Left ventricle myocardium inferior (tissue), 1 donor: ENCODE data around the gene TMPRSS11B. TPM values are rescaled to one million over a fixed set of nuclear protein-coding genes. Genes with fewer than 3 reads are reported as not detected.
"Not testable (repeated sequence)": the region's sequence is repeated elsewhere in the genome, so short reads cannot be mapped to it uniquely, and the experiment has no call there.

Experiments used
- DNase-seq: peaks from one replicate; pipeline ENCODE4 v3.0.0-alpha.2; 2020
- H3K27ac ChIP-seq: fragments of 200-600 bp; replicated peaks from 2 replicates; pipeline ENCODE4 v1.8.0; 2021
- H3K27me3 ChIP-seq: fragments of 200-600 bp; 2 replicates; pipeline ENCODE4 v1.8.0; 2021; ENCODE audit warnings: low read depth
- H3K36me3 ChIP-seq: fragments of 200-600 bp; 2 replicates; pipeline ENCODE4 v1.8.0; 2021
- H3K4me1 ChIP-seq: fragments of 200-600 bp; 2 replicates; pipeline ENCODE4 v1.8.0; 2021
- H3K4me3 ChIP-seq: fragments of 200-600 bp; 2 replicates; pipeline ENCODE4 v1.8.0; 2021; ENCODE audit warnings: mild to moderate bottlenecking, moderate library complexity
- H3K9me3 ChIP-seq: fragments of 200-600 bp; replicated peaks from 2 replicates; pipeline ENCODE4 v1.8.0; 2021
- intact Hi-C: fragments of 100-400 bp; cut with micrococcal nuclease; formaldehyde crosslinking; loops from one replicate; pipeline ENCODE4 v1.11.0; 2022
- total RNA-seq: library from RNA; stranded (reverse); fragmentation: NEBNext Ultra II Directional; extraction: Animal tissue kit (Norgen Biotek cat#: 25700); gene quantifications from one replicate; pipeline ENCODE4 v1.2.1, GENCODE V29; 2021
- TF ChIP-seq, protein P1 (sequence below): fragments of 200-600 bp; IDR thresholded peaks from 2 replicates; pipeline ENCODE4 v1.8.0; 2021; ENCODE audit warnings: antibody characterized with exemption, mild to moderate bottlenecking, borderline replicate concordance
- donor health status: DM: no; HTN: yes; CAD: no; lungs with severe emphysema.

Gene TMPRSS11B
- total RNA-seq, 1 donor from 2014 or later = not detected

GRCh38 chr4:68283095-68283494 is 37.6 kb upstream of the TMPRSS11B start:
- intact Hi-C loops = no loop called here
- TF ChIP-seq, protein P1, sequence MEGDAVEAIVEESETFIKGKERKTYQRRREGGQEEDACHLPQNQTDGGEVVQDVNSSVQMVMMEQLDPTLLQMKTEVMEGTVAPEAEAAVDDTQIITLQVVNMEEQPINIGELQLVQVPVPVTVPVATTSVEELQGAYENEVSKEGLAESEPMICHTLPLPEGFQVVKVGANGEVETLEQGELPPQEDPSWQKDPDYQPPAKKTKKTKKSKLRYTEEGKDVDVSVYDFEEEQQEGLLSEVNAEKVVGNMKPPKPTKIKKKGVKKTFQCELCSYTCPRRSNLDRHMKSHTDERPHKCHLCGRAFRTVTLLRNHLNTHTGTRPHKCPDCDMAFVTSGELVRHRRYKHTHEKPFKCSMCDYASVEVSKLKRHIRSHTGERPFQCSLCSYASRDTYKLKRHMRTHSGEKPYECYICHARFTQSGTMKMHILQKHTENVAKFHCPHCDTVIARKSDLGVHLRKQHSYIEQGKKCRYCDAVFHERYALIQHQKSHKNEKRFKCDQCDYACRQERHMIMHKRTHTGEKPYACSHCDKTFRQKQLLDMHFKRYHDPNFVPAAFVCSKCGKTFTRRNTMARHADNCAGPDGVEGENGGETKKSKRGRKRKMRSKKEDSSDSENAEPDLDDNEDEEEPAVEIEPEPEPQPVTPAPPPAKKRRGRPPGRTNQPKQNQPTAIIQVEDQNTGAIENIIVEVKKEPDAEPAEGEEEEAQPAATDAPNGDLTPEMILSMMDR = no peak
- Histone ChIP-seq H3K27ac (no peak overlapping the region), H3K4me3 (no peak overlapping the region), H3K27me3 (no peaks in the 10 kb centered on the region), H3K4me1 (no peaks in the 10 kb centered on the region), H3K36me3 (no peaks in the 10 kb centered on the region), H3K9me3 (no peaks in the 10 kb centered on the region)
- no peak for DNase-seq

DNA sequence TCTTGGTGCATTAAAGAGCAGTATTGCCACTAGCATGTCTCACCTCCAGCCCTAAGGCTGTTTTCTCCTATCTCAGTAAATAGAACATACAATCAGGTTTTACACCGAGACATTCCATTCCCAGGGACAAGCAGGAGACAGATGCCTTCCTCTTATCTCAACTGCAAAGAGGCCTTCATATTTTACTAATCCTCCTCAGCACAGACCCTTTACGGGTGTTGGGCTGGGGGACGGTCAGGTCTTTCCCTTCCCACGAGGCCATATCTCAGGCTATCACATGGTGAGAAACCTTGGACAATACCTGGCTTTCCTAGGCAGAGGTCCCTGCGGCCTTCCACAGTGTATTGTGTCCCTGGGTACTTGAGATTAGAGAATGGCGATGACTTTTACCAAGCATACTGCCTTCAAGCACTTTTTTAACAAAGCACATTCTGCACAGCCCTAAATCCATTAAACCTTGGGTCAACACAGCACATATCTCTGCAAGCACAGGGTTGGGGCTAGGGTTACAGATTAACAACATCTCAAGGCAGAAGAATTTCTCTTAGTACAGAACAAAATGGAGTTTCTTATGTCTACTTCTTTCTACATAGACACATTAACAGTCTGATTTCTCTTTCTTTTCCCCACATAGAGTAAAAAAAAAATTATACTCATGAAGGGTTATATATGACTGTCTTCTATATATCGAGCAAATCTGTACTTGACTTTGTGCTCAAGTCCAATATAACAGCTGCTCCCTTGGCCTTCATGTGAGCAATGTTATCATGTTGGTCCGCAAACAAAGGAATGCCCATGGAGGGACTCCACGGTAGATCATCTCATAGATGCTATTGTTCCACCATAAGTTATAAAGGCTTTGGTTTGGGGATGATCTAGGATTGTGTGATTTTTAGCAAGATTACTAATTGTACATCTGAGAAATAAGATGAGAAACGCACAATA is 36.6 kb upstream of the TMPRSS11B start:
- H3K27me3 ChIP-seq, H3K36me3 ChIP-seq, H3K27ac ChIP-seq, H3K4me3 ChIP-seq, intact Hi-C loops, H3K9me3 ChIP-seq, DNase-seq, H3K4me1 ChIP-seq: not testable (repeated sequence)

DNA sequence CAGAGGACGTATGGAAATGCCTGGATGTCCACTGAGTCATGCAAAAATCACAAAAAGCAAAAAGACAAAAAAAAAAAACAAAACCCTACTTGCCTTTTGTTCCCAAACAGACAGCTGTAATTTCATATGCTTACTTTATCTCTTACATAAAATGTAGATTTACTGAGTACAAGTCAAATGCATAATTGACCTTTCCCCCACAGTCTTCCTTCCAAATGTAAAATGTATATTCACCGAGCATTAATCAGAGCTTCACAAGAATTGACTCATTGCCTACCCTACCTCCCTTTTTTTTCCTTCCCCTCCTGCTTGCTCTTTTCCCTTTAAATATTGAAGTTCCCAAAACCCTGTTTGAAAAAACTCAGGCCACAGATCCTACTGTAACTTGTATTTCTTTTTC is 32.5 kb upstream of the TMPRSS11B start:
- H3K36me3 ChIP-seq = no peaks in the 10 kb centered on the region
- H3K9me3 ChIP-seq = no peaks in the 10 kb centered on the region
- peaks cover 7% of the 10 kb centered on the region for H3K27me3 ChIP-seq
- H3K4me1 ChIP-seq = no peaks in the 10 kb centered on the region
- intact Hi-C loops = no loop called here
- no peak for DNase-seq
- no peak overlapping the region for H3K27ac ChIP-seq
- TF ChIP-seq, protein P1 = no peak
- no peak overlapping the region for H3K4me3 ChIP-seq

DNA sequence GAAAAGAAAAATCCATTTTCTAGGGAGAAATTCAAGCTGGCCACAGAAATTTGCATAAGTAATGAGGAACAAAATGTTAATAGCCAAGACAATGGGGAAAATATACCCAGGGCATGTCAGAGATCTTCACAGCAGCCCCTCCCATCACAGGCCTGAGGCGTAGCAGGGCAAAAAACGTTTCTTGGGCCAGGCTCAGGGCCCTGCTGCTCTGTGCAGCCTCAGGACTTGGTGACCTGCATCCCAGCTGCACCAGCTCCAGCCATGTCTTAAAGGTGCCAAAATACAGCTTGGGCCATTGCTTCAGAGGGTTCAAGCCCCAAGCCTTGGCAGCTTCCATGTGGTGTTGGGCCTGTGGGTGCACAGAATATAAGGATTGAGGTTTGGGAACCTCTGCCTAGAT is 32.1 kb upstream of the TMPRSS11B start:
- Histone ChIP-seq H3K4me3 (no peak overlapping the region), H3K9me3 (no peaks in the 10 kb centered on the region), H3K36me3 (no peaks in the 10 kb centered on the region), H3K27ac (no peak overlapping the region), H3K4me1 (no peaks in the 10 kb centered on the region), H3K27me3 (peaks cover 7% of the 10 kb centered on the region)
- intact Hi-C loops = no loop called here
- DNase-seq = no peak
- TF ChIP-seq, protein P1 = no peak

- Histone ChIP-seq H3K4me1 (no peaks in the 10 kb centered on the region), H3K9me3 (no peaks in the 10 kb centered on the region), H3K27me3 (peaks cover 12% of the 10 kb centered on the region), H3K4me3 (no peak overlapping the region), H3K36me3 (no peaks in the 10 kb centered on the region), H3K27ac (no peak overlapping the region)
- no peak for DNase-seq
- TF ChIP-seq, protein P1 = no peak
- intact Hi-C loops = loop anchor here (2.0 kb wide), 1 partner anchor 104 kb away; no protein-coding TSS in a partner anchor
These were observed 27.4 kb upstream of the TMPRSS11B start for GRCh38 chr4:68272860-68273259.

- H3K4me1 ChIP-seq = no peaks in the 10 kb centered on the region
- peaks cover 12% of the 10 kb centered on the region for H3K27me3 ChIP-seq
- H3K9me3 ChIP-seq = no peaks in the 10 kb centered on the region
- no peak for DNase-seq
- H3K36me3 ChIP-seq = no peaks in the 10 kb centered on the region
- intact Hi-C loops = loop anchor here (2.0 kb wide), 1 partner anchor 104 kb away; no protein-coding TSS in a partner anchor
- no peak overlapping the region for H3K27ac ChIP-seq
- TF ChIP-seq, protein P1 = no peak
- peak overlapping the region; percentile 41 for H3K4me3 ChIP-seq
These were observed 26.9 kb upstream of the TMPRSS11B start for GRCh38 chr4:68272380-68272779.
